HG03469 (cell line): ENCODE data around the gene TEKT2.
A peak's percentile ranks its signal among the peaks of the same experiment; 100 is the strongest.

Experiments
- ATAC-seq: cut with Tn5 transposase; IDR thresholded peaks from one replicate; pipeline ENCODE4 v1.9.1; 2021; ENCODE audit warnings: mild to moderate bottlenecking, moderate library complexity, moderate number of reproducible peaks; ENCODE audit not compliant: unreplicated experiment

The TEKT2 gene

GRCh38 chr1:36087233-36088123 is 3.6 kb downstream of the TEKT2 start:
- no peak for ATAC-seq

- no peak for ATAC-seq
Observed at GRCh38 chr1:36088265-36088576, 4.3 kb downstream of the TEKT2 start.

- peak; percentile 62 for ATAC-seq
Observed at GRCh38 chr1:36088577-36089392, 4.9 kb downstream of the TEKT2 start, which contains the start of gene ADPRS. Gene ADPRS, plus strand, starts transcription at chr1:36088892. Its CDS starts 13 bp downstream, at chr1:36088905.

GRCh38 chr1:36089393-36090121 is 5.7 kb downstream of the TEKT2 start:
- ATAC-seq, result no peak

GRCh38 chr1:36091141-36091540 is 7.2 kb downstream of the TEKT2 start:
- ATAC-seq, result no peak

DNA sequence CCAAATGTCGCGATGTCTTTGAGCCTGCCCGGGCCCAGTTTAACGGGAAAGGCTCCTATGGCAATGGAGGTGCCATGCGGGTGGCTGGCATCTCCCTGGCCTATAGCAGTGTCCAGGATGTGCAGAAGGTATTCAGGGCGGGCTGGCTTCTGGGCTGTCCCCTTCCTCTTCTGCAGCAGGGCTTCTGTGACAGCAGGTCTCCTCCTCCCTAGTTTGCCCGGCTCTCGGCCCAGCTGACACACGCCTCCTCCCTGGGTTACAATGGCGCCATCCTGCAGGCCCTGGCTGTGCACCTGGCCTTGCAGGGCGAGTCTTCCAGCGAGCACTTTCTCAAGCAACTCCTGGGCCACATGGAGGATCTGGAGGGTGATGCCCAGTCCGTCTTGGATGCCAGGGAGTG is 7.8 kb downstream of the TEKT2 start:
- no peak for ATAC-seq

- ATAC-seq, result no peak
Observed at GRCh38 chr1:36092166-36092797, 8.4 kb downstream of the TEKT2 start.

DNA sequence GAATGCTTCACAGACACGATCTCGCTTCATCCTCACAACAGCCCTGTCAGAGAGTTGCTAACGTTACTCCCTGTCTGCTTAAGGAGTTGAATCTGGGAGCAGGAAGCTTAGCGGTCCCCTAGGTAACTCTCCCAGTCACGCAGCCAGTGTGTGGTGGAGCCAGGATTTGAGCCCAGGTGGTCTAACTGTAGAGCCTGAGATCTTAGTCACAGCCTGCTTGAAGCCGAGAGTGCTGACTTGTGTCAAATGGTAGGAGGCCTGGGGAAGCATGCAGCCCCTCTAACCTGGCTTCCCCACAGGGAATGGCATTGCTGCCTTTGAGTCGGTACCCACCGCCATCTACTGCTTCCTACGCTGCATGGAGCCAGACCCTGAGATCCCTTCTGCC is 8.9 kb downstream of the TEKT2 start:
- ATAC-seq, result no peak

DNA sequence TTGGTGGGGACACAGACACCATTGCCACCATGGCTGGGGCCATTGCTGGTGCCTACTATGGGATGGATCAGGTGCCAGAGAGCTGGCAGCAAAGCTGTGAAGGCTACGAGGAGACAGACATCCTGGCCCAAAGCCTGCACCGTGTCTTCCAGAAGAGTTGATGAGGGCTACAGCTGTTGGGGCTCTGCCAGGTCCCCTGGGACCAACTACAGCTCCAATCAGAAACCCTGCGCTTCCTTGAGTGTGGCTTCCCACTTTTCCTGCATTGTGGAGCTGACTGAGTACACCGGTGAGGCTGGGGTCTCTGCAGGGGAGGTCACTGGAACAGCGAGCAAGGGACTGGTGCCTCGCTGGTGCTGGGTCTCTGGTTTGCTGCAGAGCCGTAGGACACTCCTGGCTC is 9.3 kb downstream of the TEKT2 start:
- no peak for ATAC-seq

DNA sequence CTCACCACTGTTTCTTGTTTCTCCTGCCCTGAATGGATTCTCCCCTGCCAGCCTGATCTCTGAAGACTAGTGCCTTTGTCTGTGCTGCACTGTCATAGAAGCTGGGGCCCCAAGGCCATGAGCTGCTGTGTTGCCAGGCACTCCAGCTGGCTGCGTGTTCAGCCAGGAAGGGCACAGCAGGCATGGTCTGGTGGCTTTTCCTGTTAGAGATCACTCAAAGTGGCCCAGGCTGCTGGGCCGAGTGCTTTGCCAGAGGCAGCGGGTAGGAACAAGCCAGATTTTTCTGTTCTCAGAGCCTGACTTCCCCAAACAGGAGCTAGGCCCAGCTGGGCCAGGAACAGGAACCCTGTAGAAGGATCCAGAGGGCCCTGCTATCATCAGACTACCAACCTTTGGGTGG is 10.0 kb downstream of the TEKT2 start:
- ATAC-seq, result no peak

- ATAC-seq, result no peak
Observed at GRCh38 chr1:36094621-36095061, 10.7 kb downstream of the TEKT2 start.

DNA sequence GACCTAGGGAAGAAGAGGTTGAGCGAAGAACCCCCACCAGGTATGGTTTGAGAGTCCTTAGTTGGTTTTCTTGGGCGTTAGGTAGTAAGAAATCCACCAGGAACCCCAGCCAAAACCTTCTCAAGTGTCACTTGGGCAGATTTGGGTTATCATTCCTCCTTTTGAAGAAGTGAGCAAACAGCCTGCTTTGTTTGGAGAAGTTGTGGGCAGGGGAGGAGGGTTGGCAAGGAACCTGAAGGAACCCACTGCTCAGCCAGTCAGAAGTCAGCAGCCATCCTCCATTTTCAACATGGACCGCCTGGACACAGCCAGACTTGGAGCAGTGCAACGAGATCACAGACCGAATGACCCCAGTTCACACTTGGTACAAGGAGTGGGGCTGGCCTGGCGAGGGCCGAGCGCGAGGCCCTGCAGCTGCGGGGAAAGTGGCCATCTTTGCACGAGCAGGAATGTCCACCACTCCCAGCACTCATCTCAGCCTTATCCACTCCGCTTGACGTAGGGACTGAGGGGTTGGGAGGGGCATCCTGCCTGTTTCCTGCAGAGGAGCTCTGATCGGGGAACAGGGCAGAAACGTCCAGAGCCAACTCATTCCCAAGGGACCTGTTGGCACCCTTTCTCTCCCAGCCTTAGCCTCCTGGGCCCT is 12.0 kb downstream of the TEKT2 start:
- no peak for ATAC-seq

GRCh38 chr1:36096500-36097432 is 12.9 kb downstream of the TEKT2 start:
- ATAC-seq, result no peak

GRCh38 chr1:36097693-36098585 is 14.0 kb downstream of the TEKT2 start:
- ATAC-seq, result no peak

DNA sequence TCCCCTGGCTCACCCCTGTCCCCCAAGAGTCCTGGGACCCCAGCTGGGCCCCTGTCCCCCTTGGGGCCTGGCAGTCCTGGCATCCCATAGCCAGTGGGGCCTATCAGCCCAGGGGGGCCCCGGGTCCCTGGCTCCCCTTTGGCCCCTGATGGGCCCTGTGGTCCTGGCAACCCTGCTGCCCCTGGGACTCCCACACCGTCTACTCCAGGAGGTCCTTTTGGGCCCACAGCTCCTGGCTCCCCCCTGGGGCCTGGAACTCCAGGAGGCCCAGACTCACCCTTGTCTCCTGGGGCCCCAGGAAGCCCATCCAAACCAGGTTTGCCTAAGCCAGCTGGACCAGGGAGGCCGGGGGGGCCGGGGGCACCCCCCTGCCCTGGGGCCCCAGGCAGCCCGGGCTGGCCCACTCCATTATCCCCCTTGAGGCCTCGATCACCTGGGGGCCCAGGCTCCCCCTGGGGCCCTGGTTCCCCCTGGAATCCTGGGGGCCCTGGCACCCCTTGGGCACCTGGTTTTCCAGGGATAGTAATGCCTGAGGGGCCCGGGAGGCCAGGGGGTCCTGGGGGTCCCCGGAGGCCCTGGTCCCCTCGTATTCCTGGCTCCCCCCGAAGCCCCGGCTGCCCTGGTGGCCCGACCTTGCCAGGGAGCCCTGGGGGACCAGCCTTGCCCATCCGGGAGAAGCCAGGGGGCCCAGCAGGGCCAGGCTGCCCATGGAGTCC is 14.9 kb downstream of the TEKT2 start:
- no peak for ATAC-seq

DNA sequence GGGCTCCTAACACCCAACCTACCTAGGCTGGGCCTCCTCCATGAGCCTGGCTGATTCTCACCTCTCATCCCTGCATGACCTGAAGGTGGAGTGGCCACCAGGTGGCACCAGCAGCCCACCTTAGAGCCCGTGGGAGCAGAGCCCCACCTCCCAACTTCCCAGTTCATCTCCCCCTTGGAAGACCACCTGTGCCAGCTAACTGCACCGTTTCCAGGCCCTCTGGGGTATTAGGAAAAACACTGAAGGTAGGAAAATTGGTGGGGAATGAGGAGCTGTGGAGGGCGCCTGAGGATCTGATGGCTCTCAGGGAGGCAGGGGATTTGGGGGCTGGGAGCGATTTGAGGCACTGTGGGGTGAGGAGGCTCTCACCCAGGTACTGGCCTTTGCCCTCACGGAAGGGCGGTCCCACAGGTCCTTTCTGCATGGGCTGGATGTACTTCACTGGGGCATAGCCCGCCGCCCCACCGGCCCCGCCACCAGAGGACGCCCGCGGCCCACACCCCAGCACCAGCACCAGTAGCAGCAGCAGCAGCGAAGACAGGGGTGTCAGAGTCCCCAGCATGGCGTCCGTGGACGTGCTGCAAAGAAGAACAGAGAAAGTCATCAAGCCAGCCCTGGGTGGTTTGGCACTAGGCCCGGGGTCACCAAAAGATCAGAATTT is 15.9 kb downstream of the TEKT2 start:
- no peak for ATAC-seq

- ATAC-seq, result no peak
Observed at GRCh38 chr1:36100376-36100775, 16.5 kb downstream of the TEKT2 start.
